BE2C (cell line): ENCODE results near the gene CES3.

Experiments
- DNase-seq: peaks from one replicate; pipeline ENCODE4 v3.0.0-alpha.2; 2020
- H3K27me3 ChIP-seq: fragments of 250-450 bp; sonication (Bioruptor Pico); 2 replicates; pipeline ENCODE4 v1.5.1; 2020; ENCODE audit warnings: mild to moderate bottlenecking
- H3K36me3 ChIP-seq: fragments of 250-450 bp; sonication (Bioruptor Pico); 2 replicates; pipeline ENCODE4 v1.5.1; 2020; ENCODE audit warnings: mild to moderate bottlenecking
- H3K4me1 ChIP-seq: fragments of 250-450 bp; sonication (Bioruptor Pico); 2 replicates; pipeline ENCODE4 v1.5.1; 2020
- H3K4me3 ChIP-seq: 2 replicates; pipeline ENCODE4 v1.5.1; 2011; ENCODE audit warnings: low read depth, low read length
- H3K9me3 ChIP-seq: fragments of 250-450 bp; sonication (Bioruptor Pico); 2 replicates; pipeline ENCODE4 v1.5.1; 2020
- CTCF ChIP-seq: IDR thresholded peaks from 2 replicates; pipeline ENCODE4 v1.5.1; 2012; ENCODE audit warnings: mild to moderate bottlenecking, low read depth, low read length

The CES3 gene

GRCh38 chr16:66924527-66925321 is 36.3 kb upstream of the CES3 start:
- TF ChIP-seq CTCF = peak; percentile 29
- no peaks in the 10 kb centered on the region for H3K9me3 ChIP-seq
- H3K27me3 ChIP-seq = peaks cover 5% of the 10 kb centered on the region; the same call in 1 of the 2 replicates
- peak overlapping the region; percentile 12 for H3K4me3 ChIP-seq
- H3K36me3 ChIP-seq = no peaks in the 10 kb centered on the region
- peak; percentile 52 for DNase-seq
- H3K4me1 ChIP-seq = peaks cover 20% of the 10 kb centered on the region

GRCh38 chr16:66925322-66925840 is 35.7 kb upstream of the CES3 start, which contains the start of gene RRAD:
Gene RRAD, minus strand, starts transcription at chr16:66925535. Its CDS starts 356 bp downstream, at chr16:66925179.
- H3K4me3 ChIP-seq = peak within 1 kb of the TSS; percentile 12
- DNase-seq = no peak

GRCh38 chr16:66926171-66926947 is 34.7 kb upstream of the CES3 start:
- H3K4me3 ChIP-seq = no peak overlapping the region

More at GRCh38 chr16:66925322-66925840, 35.7 kb upstream of the CES3 start, which contains the start of gene RRAD:
- H3K36me3 ChIP-seq = no peaks in the 10 kb centered on the region
- H3K9me3 ChIP-seq = no peaks in the 10 kb centered on the region
- peaks cover 5% of the 10 kb centered on the region; the same call in 1 of the 2 replicates for H3K27me3 ChIP-seq
- H3K4me1 ChIP-seq = peaks cover 16% of the 10 kb centered on the region
- no peak for TF ChIP-seq CTCF

GRCh38 chr16:66926961-66927436 is 34.1 kb upstream of the CES3 start:
- TF ChIP-seq CTCF = no peak
- H3K36me3 ChIP-seq = no peaks in the 10 kb centered on the region
- H3K9me3 ChIP-seq = no peaks in the 10 kb centered on the region
- peaks cover 16% of the 10 kb centered on the region for H3K4me1 ChIP-seq
- no peak overlapping the region for H3K4me3 ChIP-seq
- DNase-seq = peak; percentile 38
- H3K27me3 ChIP-seq = peaks cover 5% of the 10 kb centered on the region; the same call in 1 of the 2 replicates

More at GRCh38 chr16:66926171-66926947, 34.7 kb upstream of the CES3 start:
- Histone ChIP-seq H3K27me3 (peaks cover 5% of the 10 kb centered on the region; the same call in 1 of the 2 replicates), H3K9me3 (no peaks in the 10 kb centered on the region), H3K36me3 (no peaks in the 10 kb centered on the region), H3K4me1 (peaks cover 16% of the 10 kb centered on the region)
- no peak for TF ChIP-seq CTCF
- DNase-seq = no peak

GRCh38 chr16:66927918-66928649 is 33.0 kb upstream of the CES3 start:
- DNase-seq = no peak
- no peaks in the 10 kb centered on the region for H3K36me3 ChIP-seq
- H3K9me3 ChIP-seq = no peaks in the 10 kb centered on the region
- no peak overlapping the region for H3K4me3 ChIP-seq
- no peak for TF ChIP-seq CTCF
- H3K4me1 ChIP-seq = peaks cover 12% of the 10 kb centered on the region
- H3K27me3 ChIP-seq = peaks cover 5% of the 10 kb centered on the region; the same call in 1 of the 2 replicates
